ENCODE results near the gene BTNL9.

GRCh38 chr5:181061645-181062044, 21.6 kb downstream of the BTNL9 start:
- TF ChIP-seq, protein P1, sequence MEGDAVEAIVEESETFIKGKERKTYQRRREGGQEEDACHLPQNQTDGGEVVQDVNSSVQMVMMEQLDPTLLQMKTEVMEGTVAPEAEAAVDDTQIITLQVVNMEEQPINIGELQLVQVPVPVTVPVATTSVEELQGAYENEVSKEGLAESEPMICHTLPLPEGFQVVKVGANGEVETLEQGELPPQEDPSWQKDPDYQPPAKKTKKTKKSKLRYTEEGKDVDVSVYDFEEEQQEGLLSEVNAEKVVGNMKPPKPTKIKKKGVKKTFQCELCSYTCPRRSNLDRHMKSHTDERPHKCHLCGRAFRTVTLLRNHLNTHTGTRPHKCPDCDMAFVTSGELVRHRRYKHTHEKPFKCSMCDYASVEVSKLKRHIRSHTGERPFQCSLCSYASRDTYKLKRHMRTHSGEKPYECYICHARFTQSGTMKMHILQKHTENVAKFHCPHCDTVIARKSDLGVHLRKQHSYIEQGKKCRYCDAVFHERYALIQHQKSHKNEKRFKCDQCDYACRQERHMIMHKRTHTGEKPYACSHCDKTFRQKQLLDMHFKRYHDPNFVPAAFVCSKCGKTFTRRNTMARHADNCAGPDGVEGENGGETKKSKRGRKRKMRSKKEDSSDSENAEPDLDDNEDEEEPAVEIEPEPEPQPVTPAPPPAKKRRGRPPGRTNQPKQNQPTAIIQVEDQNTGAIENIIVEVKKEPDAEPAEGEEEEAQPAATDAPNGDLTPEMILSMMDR (optimal IDR thresholded peaks at IDR 0.05 in 1 of 3, IDR thresholded peaks at IDR 0.05 in 1 of 3, conservative IDR thresholded peaks at IDR 0.05 in 1 of 3; ENCODE audit: extremely low read depth in 1 of 3, insufficient read depth in 2 of 3, low read length in 3 of 3) = no peak
- TF ChIP-seq EZH2 (IDR thresholded peaks at IDR 0.05; ENCODE audit: low read length) = no peak
